ENCODE measurements around the gene GINS1.

The GINS1 gene

DNA sequence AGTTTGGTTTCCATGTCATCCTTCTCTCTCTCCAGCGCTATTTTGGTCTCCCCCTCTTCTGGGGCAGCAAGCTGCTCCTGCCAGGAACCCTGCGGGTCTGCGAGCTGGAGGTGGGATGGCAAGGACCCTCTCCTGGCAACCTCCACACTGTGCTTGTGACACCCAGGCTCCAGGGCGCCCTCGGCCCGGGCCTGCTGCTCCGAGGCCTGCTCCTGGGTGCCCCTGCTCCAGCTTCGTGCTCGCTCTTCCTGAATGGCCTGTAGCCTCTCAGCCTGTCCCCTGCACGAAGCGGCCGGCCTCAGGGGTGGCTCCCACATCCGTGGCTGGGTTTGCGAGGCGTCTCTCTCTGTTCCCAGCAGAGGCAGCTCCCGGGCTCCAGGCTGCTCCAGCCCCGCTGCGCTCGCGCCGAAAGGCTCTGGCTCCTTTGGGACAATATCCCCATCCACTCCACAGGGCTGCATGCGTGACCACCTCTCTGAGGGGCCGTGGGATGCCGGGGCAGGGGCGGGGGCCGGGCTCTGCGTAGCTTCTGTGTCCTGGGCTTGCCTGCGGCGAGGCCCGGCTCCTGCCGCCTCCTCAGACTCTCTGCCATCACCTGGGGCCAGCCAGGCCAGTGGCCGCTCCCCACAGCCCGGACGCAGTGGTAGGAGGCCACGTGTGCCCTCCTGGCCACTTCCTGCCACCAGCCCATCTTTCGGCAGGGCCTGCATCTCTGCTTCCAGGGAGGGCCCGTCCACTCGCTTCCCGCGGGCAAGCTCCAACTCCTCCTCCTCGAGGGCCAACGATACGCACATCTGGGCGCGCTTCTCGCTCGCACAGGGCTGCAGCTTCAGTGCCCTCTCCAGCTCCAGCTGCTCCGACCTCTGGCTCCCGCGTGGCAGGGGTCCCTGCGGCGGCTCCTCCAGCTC, 68.9 kb downstream of the GINS1 start:
- DNase-seq (ENCODE audit: low read depth in 2 of 2, low spot score in 1 of 2) = no peak

DNA sequence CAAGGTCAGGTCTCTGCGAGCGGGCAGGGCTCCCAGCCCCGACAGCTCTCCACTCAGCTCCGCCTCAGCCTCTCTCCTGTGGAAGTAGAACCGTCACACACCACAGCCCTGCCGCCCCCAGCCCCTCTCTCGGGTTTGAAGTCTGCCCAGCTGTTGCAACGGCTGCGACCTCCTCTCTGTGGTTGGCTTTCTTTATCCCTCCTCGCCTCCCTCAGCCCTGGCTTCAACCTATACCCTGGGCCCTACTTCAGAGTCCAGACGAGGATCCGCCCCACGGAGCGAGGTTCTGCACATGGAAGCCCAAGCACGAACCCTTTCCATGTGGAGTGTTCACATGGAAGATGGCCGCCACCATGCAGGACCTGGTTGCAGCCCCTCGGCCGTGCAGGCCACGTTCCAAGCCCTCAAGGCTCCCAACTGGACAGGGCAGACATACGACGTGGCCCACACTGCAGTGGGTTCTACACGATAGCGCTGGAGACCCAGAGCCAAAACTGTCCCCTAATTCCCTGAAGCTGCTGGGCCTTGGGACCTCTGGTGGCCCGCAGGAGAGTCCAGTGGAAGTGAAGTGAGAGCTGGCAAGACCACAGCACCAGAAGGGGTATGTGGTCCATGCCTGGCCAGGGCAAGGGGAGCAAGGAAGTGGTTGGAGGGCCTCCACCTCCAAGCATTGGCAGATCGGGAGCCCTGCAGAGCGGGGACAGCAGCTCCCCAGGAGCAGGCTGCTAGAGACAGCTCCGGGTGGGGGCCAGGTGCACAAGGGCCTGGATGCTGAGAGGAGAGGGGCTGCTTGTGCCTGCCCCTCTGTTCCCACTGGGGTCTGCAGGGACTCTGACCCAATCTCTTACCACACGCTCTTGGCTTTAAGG, 69.8 kb downstream of the GINS1 start:
- no peak for DNase-seq (ENCODE audit: low read depth in 2 of 2, low spot score in 1 of 2)

DNA sequence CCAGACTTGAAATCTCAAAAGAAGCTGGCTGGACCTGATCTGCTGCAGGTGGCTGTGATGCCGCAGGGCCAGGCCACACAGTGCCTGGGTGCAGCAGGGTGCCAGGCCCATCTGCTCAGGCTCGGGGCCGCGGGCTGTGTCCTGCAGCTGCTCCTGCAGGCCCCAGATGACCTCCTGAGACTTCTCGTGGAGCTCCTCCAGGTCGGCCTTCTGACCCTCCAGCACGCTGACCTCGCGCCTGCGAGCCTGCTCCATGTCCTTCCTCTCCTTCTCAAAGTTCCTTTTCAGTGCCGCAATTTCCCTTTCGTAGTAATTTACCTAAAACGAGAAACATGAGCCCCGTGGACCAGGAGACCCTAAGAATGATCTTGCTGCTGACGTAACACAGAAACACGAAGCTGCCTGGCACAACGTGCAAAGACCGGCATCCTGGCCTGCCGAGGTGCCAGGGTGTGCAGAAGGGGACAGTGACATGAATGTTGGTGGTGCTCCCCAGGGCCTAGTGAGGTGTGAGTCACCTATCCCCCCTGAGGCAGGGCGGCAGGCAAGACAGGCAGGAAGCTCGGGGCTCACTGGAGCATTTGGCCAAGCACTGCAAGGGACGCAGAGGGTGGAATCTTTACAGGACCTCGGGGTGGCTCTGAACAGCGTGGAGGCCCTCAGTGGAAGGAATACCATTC, 71.6 kb downstream of the GINS1 start:
- DNase-seq (ENCODE audit: low read depth in 2 of 2, low spot score in 1 of 2) = no peak

DNA sequence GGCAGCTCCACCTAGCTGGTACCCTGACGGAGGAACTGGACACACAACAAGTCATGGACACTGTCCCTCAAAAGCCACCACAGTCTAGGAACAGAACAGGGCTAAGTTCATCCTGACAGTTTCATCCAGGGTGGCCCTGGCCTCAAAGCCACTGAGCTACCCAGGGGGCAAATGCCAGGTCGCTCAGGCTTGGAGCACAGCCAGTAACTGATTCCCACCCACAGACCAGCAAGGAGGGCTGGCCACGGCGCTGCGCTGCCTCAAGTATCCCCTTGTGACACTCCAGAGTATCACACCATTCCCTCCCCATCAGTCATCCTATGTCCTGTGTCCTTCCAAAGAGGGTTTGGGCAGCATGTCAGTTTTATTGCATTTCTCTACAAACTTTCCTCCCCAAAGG, 72.2 kb downstream of the GINS1 start:
- no peak for DNase-seq (ENCODE audit: low read depth in 2 of 2, low spot score in 1 of 2)

DNA sequence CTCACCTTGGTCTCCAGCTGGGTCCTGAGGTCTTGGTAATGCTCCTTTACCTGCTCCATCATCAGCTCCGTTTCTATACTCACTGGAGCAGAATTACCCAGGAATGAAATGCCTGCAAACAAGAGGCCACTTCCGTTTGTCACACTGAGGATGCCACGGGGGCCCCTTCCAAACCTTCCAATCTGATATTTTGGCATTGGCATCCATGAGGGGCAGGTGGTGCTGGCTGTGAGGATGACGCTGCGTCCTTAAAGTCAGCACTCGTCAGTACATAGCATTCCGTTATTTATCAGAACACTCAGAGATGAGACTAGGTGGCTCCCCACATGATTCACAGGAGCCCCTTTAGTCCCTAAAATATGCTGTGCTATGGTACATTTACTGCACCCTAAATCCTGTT, 72.7 kb downstream of the GINS1 start:
- DNase-seq (ENCODE audit: low read depth in 2 of 2, low spot score in 1 of 2) = no peak

DNA sequence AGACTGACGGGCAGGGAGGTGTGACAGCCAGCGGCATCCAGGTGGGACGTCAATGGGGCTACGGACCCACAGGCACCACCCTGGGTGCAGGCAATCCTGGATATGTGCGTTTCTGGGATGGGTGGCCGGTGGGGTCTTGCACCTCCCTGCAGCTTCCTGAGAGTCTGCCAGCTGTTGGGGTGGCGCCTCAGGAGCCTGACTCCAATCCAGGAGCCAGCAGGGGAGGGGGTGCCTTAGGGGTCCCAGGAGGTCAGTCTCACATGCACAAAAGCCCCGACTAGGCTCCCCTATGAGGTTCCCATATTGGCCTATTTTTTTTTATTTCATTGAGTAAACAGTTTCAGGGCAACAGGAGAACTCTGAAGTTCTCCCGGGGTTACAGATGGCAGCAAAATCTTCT, 73.3 kb downstream of the GINS1 start:
- DNase-seq (ENCODE audit: low read depth in 2 of 2, low spot score in 1 of 2) = no peak

DNA sequence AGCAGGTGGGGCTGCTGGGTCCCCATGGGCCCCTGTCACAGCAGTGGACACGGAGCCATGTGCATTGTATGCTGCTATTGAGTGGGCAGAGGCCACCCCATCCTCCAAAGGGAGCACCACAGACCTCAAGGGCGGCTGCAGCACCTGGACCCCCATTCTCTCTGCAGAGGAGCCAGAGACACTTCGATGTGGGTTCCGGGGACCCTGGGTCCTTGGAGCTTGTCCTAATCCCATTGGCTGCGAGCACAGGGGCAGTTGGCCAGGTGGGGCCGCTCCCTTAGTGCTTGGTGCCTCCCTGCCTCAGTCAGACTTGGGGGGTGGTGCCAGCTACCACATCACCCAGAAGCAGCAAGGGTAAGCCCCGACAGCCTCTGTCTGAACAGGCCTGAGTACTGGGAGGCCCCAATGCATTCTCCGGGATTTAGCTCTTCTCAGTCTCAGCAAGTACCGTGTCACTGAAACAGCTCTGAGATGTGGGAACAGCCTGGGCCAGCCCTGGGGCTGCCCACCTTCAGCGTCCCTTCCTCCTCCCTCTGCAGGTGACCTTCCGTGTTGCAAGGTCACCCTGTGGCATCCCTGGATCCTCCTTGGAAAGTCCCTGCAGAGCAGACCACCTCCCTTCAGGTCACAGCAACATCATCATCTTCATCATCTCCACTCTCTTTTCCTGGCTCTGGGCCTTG, 73.9 kb downstream of the GINS1 start:
- no peak for DNase-seq (ENCODE audit: low read depth in 2 of 2, low spot score in 1 of 2)

DNA sequence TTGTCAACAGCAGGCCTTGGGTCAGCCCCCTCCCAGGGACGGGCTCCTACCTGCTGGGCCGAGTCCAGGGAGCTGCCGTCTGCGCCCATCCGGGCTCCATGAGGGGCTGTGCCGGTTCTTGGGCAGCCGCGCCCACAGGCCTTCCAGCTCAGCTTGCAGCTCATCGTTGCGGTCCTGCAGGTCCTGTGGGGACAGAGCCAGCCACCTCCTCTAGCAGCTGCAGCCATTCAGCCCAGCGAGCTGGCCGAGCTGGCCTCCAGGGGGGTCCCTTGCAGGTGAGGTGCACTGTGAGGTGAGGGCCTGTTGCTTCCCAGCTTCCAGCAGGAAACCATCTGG, 74.4 kb downstream of the GINS1 start:
- no peak for DNase-seq (ENCODE audit: low read depth in 2 of 2, low spot score in 1 of 2)

DNA sequence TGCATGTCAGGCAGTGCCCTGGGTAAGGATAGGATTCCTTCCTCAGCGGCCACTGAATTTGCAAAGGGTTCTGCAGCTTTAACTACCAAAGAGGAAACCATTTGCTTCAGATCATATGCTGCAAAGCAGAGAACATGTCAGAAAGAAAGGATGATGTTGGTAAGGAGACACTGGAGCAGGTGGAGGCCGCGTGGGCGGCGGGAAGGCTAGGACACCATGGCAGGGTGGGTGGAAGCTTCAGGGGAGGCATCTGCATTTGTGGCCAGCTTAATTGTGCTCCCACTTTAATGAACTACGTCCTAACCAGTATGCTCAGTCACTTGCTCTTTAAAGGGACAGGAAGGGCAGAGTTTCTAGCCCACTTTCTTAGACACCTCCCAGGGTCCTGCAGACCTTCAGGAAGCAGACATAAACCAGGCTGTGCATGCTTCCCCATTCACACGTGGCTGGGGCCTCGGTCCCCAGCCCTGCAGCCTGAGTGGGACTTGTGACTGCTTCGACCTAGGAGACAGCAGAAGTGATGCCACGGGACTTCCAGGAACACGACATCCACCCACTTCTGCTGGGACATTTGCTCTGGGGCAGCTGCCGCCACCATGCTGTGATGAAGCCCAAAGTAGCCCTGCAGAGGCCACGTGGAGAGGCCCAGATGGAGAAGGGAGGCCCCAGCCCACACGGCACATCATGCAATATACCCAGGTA, 76.1 kb downstream of the GINS1 start:
- DNase-seq (ENCODE audit: low read depth in 2 of 2, low spot score in 1 of 2) = no peak

DNA sequence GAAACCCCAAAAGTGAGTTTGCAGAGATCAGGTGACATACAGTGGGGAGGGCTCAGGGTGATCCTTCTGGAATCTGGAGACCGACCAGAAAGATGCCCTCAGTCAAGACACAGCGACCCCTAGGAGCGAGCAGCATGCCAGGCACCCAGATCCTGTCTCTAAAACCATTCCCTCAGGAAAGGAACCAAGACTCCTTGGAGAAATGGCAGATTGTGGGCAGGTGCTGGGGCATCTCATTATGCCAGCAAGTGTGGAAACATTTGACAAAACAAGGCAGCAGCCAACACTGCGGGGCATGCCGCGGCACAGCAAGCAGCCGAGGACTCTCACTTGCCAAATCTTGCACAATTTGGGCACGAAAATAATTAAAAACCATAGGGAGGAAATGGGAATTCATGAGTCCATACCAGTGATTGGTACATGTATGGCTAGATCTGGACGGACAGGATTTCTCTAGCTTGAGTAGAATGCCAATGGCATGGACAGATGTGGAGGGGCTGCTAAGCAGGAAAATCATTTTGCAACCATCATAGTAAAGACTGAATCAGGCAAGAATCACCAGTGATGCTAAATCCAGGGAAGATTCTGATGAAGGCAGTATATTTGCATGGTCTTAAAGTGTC, 76.9 kb downstream of the GINS1 start:
- no peak for DNase-seq (ENCODE audit: low read depth in 2 of 2, low spot score in 1 of 2)

DNA sequence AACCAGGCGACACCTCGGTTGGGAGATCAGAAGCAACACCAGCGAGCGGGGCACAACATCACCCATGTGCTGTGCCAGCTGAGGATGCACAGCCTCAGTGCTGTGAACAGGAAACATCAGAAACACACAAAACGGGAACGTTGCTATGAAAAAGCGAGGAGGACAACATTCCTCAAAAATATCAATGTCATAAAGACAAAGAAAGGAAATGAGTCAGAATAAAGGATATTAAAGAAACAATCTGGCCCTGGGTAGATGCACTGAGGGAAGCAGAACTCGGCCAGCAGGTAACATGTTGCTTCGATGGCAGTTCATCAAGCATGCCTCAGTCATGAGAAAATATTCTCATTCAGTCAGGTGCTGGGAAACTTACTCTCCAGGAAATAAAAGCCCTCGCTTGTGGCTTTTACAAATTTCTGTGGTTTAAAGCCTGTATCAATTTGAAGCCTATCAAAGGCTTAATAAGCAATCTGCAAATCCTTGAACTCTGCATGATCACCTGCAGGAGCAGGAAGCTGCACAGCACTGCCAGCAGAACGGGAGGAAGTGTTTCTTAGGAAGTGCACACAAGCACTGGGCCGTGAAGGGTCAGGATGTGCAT, 77.5 kb downstream of the GINS1 start:
- no peak for DNase-seq (ENCODE audit: low read depth in 2 of 2, low spot score in 1 of 2)

DNA sequence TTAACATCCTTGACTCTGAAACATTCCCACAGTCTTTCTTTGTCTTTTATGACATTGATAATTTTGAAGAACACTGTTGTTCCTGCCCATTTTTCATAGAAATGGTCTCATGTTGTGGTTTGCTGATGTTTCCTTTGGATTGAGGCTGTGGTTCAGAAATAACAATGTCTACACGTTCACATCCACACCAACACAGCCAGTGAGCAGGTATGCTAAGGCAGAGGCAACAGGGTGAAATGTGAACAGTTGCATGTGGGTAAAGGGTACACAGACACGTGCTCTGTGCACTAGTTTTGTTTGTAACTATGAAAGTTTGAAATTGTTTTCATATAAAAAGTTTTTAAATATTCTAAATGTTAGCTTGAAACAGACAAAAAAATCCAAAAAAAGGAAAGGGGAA, 78.4 kb downstream of the GINS1 start:
- no peak for DNase-seq (ENCODE audit: low read depth in 2 of 2, low spot score in 1 of 2)

DNA sequence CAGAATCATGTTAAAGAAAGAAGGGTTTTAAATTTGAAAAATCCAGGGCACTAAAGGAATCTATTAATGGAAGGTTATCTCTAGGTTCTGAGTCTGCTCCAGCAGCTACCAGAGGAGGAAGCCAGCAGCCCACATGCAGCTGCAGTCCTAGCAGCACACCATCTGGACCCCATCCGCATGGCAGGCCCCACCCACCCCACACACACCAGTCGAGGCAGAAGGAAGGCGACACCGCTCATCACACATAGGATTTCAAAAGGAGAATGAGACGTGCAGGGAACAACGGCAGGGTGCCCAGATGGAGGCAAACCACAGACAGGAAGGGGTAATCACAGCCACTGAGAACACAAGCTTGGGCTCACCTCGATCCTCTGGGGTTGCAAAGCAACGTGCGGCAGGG, 78.9 kb downstream of the GINS1 start:
- DNase-seq (ENCODE audit: low read depth in 2 of 2, low spot score in 1 of 2) = no peak

DNA sequence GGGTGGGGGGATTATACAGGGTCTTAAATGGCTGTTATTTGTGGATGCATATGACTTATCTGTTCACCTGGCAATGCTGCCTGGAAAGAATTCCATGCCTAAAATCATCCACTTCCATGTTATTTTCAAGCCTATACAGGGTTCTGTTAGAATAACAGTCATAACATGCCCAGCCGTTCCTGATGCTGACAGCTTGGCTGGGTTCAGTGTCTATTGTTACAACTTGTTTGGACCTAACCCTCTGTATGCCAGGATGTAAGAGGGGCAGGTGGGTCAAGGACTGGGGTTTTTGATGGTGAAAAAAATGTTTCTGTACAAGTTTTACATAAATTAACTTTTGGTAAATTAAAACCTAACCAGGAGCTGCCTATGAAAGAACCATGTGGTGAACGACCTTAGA, 79.8 kb downstream of the GINS1 start:
- no peak for DNase-seq (ENCODE audit: low read depth in 2 of 2, low spot score in 1 of 2)

DNA sequence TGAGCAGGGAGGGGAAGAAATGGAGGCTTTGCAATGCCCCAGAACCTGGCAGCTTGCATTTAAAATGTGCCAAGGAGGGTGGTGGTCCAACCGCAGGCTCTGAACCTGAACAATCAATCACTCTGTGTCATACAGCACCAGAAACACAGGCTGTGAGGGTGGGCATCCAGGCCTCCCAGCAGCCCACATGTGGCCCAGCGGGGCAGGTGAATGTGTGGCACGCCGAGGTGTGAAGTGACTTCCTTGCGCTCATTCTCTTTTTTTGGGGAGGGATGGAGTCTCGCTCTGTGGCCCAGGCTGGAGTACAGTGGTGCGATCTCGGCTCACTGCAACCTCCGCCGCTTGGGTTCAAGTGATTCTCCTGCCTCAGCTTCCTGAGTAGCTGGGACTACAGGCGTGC, 80.5 kb downstream of the GINS1 start:
- no peak for DNase-seq (ENCODE audit: low read depth in 2 of 2, low spot score in 1 of 2)

DNA sequence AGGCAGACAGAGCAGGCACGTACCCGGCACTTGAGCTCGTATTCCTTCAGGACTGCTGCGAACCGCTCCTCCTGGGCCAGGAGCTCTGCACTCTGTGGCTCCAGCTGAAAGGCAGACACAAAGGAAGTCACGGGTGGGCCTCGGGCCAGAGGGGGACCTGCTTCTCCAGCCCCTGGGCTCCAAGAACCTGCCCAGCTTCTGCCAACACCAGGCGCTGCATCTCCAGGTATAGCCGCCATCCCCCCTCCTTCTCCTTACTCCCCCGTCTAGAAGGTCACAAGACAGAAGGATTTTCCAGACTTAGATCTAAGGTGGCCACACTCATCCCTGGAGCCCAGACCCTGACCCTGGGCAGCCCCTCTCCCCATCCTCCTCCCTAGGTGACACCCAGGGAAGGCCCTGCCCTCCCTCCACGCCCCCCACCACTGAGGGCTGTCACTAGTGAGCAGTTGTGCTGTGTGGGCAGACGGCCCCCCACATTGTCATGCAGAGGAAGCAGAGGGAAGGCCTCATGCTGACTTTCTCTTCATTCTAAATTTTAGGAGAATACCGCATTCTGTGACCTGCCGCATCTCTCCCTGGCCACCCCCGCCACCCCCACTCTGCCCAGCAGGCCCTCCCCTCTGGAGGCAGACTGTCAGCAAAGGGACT, 81.9 kb downstream of the GINS1 start:
- no peak for DNase-seq (ENCODE audit: low read depth in 2 of 2, low spot score in 1 of 2)

DNA sequence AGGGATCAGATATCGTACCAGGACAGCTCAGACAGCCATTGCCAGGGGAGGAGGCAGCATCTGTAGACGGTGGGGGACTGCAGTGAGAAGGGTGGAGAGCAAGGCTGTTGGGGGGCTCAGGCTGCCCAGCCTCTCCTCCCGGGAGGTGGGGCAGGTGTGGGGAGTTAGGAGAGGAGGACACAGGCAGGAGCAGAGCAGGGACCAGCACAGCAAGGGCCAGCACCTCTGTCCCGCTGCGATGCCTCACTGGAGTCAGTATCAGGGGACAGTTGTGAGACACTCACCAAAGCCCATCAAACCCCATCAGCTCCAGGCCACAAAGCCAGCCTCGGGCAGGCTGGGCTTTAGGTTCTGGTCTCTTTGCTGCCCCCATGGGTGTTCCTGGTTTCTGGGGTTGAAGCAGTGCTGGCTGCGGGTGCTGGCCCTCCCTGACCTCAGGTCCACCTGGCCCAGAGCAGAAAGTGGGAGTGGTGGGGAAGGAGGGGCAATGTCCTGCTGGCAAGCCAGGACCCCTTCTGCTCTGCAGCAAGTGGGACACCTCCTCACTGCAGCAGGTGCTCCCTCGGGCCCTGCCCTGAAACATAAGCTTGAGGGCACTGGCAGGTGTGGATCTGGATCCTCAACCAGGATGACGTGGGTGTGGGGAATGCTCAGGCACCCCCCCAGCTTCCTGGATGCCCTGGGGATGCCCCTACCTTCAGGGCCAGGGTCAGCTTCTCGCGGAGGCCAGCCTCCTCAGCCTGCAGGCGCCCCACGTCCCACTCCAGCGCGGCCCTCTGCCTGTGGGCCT, 83.4 kb downstream of the GINS1 start:
- DNase-seq (ENCODE audit: low read depth in 2 of 2, low spot score in 1 of 2) = no peak

DNA sequence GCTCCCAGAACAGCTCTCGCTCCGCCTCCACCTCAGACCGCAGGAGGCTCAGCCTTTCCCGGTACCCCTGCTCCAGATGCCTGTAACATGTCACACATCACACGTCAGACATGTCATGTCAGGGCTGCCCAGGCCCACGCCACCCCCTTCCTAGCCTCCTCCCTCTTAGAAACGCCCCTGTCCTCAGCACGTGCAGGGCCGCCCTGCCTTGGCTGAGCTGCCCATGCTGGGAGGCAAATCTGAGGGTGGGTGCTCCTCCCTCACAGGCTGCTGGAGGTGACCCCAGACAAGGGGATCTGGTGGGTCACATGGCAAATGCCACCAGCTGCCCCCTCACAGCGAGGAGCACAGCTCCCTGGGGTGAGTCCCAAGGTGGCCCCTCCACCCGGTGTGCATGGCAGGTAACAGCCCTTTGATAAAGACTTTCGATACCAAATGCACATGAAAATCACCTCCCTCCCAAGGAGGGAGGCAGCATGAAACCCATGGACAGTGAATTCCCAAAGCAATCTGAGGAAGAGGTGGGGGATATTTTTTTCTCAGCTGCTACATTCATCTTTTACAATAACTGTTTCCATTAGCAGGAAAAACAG, 84.1 kb downstream of the GINS1 start:
- no peak for DNase-seq (ENCODE audit: low read depth in 2 of 2, low spot score in 1 of 2)
